ENCODE data around the gene C15orf40.

DNA sequence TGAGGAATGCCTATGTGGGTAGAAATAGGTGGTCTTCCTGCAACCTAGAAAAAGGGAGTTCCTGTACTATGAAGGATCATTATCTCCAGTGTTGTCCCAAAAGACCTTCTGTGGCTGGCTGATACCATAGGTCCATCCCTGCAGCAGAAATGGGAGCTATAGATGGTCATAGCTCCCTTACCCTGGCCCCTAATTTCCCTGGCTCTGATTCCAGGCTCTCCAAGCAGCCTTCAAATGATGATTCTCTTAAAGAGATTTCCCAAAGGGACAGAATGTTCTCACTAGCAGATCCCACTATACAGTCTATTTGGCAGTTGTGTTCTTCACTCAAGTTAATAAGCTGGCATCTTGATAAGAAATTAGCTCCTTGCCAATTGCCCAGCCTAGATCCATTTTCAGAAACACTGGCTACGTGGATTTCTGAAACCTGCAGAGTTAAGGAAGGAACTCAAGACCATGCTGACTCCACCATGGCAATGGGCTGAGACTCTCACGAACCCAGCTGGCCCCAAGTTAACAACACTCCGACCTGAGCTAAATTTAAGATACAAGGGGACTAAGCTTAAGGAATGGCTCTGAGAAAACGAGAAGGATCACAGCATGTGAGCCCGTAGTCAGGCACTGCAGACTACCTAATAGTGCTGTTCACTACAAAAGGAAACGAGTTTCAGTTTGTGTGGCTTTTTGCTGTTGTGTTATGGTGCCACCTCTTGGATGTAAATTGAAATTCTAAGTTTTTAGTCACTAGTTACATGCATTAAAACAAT is 11.4 kb downstream of the C15orf40 start:
- TF ChIP-seq POLR2A (IDR thresholded peaks at IDR 0.05) = no peak
- TF ChIP-seq, protein P1, sequence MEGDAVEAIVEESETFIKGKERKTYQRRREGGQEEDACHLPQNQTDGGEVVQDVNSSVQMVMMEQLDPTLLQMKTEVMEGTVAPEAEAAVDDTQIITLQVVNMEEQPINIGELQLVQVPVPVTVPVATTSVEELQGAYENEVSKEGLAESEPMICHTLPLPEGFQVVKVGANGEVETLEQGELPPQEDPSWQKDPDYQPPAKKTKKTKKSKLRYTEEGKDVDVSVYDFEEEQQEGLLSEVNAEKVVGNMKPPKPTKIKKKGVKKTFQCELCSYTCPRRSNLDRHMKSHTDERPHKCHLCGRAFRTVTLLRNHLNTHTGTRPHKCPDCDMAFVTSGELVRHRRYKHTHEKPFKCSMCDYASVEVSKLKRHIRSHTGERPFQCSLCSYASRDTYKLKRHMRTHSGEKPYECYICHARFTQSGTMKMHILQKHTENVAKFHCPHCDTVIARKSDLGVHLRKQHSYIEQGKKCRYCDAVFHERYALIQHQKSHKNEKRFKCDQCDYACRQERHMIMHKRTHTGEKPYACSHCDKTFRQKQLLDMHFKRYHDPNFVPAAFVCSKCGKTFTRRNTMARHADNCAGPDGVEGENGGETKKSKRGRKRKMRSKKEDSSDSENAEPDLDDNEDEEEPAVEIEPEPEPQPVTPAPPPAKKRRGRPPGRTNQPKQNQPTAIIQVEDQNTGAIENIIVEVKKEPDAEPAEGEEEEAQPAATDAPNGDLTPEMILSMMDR (IDR thresholded peaks at IDR 0.05) = no peak
